ENCODE results near the gene FAM180A. TPM values are rescaled to one million over a fixed set of nuclear protein-coding genes. Genes with fewer than 3 reads are reported as not detected.

Gene FAM180A
- total and polyA plus RNA-seq, 2 of the 8 experiments (the other 6 are each of a cell fraction or from before 2014, with no cell fraction given), result not detected

- no peak overlapping the region for H2AK5ac ChIP-seq (ENCODE audit: low read depth, low read length)
- no peaks in the 10 kb centered on the region; a peak in 1 of 4 replicates for H3K79me2 ChIP-seq (ENCODE audit: control insufficient read depth in 1 of 2, insufficient read depth in 2 of 2, low read length in 2 of 2)
- no peak overlapping the region for H3K56ac ChIP-seq (replicated peaks; ENCODE audit: insufficient read length, low read depth, low read length)
- H3K4me1 ChIP-seq (replicated peaks in 1 of 4; ENCODE audit: control insufficient read depth in 3 of 4, insufficient read depth in 4 of 4, low read length in 3 of 4), result peaks cover 0 to 3% (median 0%) of the 10 kb centered on the region in 4 experiments; a peak in 2 of 7 replicates
- 90% methylated on average over 5 of the region's 5 CpGs; no CpG with 5 or more reads in 1 of the 2 experiments for WGBS, 2 experiments (ENCODE audit: extremely low coverage in 1 of 2, insufficient coverage in 1 of 2, insufficient read length in 1 of 2, insufficient replicate concordance in 2 of 2, low coverage in 1 of 2, low lambda C conversion rate in 2 of 2, missing lambda C conversion rate in 1 of 2)
- H3K27me3 ChIP-seq (replicated peaks in 1 of 4; ENCODE audit: control insufficient read depth in 3 of 4, extremely low read depth in 1 of 4, insufficient read depth in 3 of 4, low read length in 3 of 4), result no peaks in the 10 kb centered on the region
- H3K79me1 ChIP-seq (ENCODE audit: low read depth, low read length), result peaks cover 8% of the 10 kb centered on the region
- no peak overlapping the region for H4K8ac ChIP-seq (ENCODE audit: extremely low read depth, insufficient read depth, low read length)
- no peak overlapping the region for H2BK20ac ChIP-seq (ENCODE audit: low read length)
- no peak overlapping the region for H2BK5ac ChIP-seq (ENCODE audit: low read depth, low read length)
- no peak overlapping the region for H3K4me3 ChIP-seq (ENCODE audit: extremely low read depth in 1 of 4, insufficient read depth in 2 of 4, low read depth in 3 of 4, low read length in 4 of 4)
- H3K36me3 ChIP-seq (ENCODE audit: control insufficient read depth in 2 of 4, insufficient read depth in 4 of 4, low read length in 3 of 4), result peaks cover 0 to 11% (median under 1%) of the 10 kb centered on the region in 4 experiments; a peak in 3 of 8 replicates
- no peak overlapping the region for H2BK12ac ChIP-seq (ENCODE audit: low read depth, low read length)
- H3K4ac ChIP-seq (replicated peaks; ENCODE audit: insufficient read length, low read depth, low read length), result no peak overlapping the region
- H3K23me2 ChIP-seq (ENCODE audit: low read depth, low read length), result no peaks in the 10 kb centered on the region
- no peak overlapping the region for H2BK120ac ChIP-seq (replicated peaks; ENCODE audit: low read depth, low read length)
- H4K91ac ChIP-seq (replicated peaks; ENCODE audit: insufficient read length, low read length), result no peak overlapping the region
- no peak overlapping the region for H3K14ac ChIP-seq (ENCODE audit: insufficient read length)
- H4K20me1 ChIP-seq (replicated peaks in 1 of 2; ENCODE audit: control insufficient read depth in 1 of 2, insufficient read depth in 2 of 2, low read length in 2 of 2), result peaks cover 0 to 11% of the 10 kb centered on the region in 2 experiments
- no peak for DNase-seq (ENCODE audit: low read depth in 1 of 2, low spot score in 2 of 2)
- H3K9me3 ChIP-seq (ENCODE audit: insufficient read depth in 2 of 2, low read depth in 1 of 2, low read length in 1 of 2), result no peaks in the 10 kb centered on the region
- no peak overlapping the region for H3K9ac ChIP-seq (replicated peaks in 1 of 4; ENCODE audit: extremely low read depth in 1 of 4, low read depth in 3 of 4, low read length in 3 of 4)
- no peak overlapping the region for H3K4me2 ChIP-seq (ENCODE audit: insufficient read depth in 1 of 2, low read depth in 2 of 2, low read length in 2 of 2)
- no peak overlapping the region for H3K27ac ChIP-seq (ENCODE audit: low read depth, low read length)
- CTCF ChIA-PET (ENCODE audit: partially characterized antibody), result interaction anchor here (0.8 to 5.9 kb wide), 6 partner anchors 11 to 325 kb away, joined by 3 to 89 read pairs (median 4); no protein-coding TSS in a partner anchor
- POLR2A ChIA-PET (ENCODE audit: partially characterized antibody), result interaction anchor here (1.5 kb wide), 1 partner anchor 22 kb away, joined by 4 read pairs; the partner anchor contains the start of gene STMP1
- H3K23ac ChIP-seq (ENCODE audit: insufficient read length), result no peak overlapping the region
- no peak overlapping the region for H2AFZ ChIP-seq (ENCODE audit: low read length)
- H4K5ac ChIP-seq (ENCODE audit: insufficient read length, low read depth, low read length), result no peak overlapping the region
- no peak overlapping the region for H3K18ac ChIP-seq (ENCODE audit: extremely low read depth, low read length)
- no peak for FAIRE-seq
- H2BK15ac ChIP-seq (ENCODE audit: low read length), result no peak overlapping the region
- TF ChIP-seq SIX5 (IDR thresholded peaks at IDR 0.05; ENCODE audit: low read depth, low read length) (no peak), YY1 (IDR thresholded peaks at IDR 0.05; ENCODE audit: low read depth, low read length) (no peak), RAD21 (IDR thresholded peaks at IDR 0.05 in 1 of 2, conservative IDR thresholded peaks at IDR 0.05 in 1 of 2; ENCODE audit: low read depth in 2 of 2, low read length in 2 of 2) (no peak), EP300 (IDR thresholded peaks at IDR 0.05; ENCODE audit: borderline replicate concordance in 1 of 2, low read depth in 2 of 2, low read length in 2 of 2) (no peak), EZH2 (IDR thresholded peaks at IDR 0.05; ENCODE audit: low read depth, low read length, severe bottlenecking) (no peak), USF2 (IDR thresholded peaks at IDR 0.05; ENCODE audit: low read length) (no peak), SP4 (IDR thresholded peaks at IDR 0.05; ENCODE audit: low read length) (no peak), BCL11A (IDR thresholded peaks at IDR 0.05; ENCODE audit: low read depth in 2 of 2, low read length in 2 of 2) (no peak), MAX (IDR thresholded peaks at IDR 0.05) (no peak), SP1 (IDR thresholded peaks at IDR 0.05; ENCODE audit: low read depth, low read length) (no peak), SP2 (IDR thresholded peaks at IDR 0.05; ENCODE audit: low read length) (no peak)
Measured at GRCh38 chr7:135684699-135685098, 63.9 kb downstream of the FAM180A start.
